HEK293T (cell line): ENCODE results near the gene ANKH.
"Not testable (repeated sequence)": the region's sequence is repeated elsewhere in the genome, so short reads cannot be mapped to it uniquely, and the experiment has no call there.

Experiments
- CTCF ChIA-PET: fragments of 350-600 bp; formaldehyde crosslinking; extraction: SDS; loops from one replicate; lab custom pipeline; 2021; ENCODE audit warnings: antibody characterized with exemption, inconsistent platforms; lab: Yijun Ruan, JAX
- POLR2A ChIA-PET: fragments of 350-600 bp; formaldehyde crosslinking; extraction: SDS; loops from one replicate; lab custom pipeline; 2020; ENCODE audit warnings: antibody characterized with exemption, inconsistent platforms; lab: Yijun Ruan, JAX
- DNase-seq: peaks from one replicate; pipeline ENCODE4 v3.0.0; 2012; ENCODE audit warnings: mixed read lengths; ENCODE audit errors: extremely low spot score
- ARNT ChIP-seq: fragments of 450-650 bp; IDR thresholded peaks from 2 replicates; pipeline ENCODE4 v1.6.1; 2017; ENCODE audit warnings: mild to moderate bottlenecking
- BHLHE40 ChIP-seq: fragments of 450-650 bp; IDR thresholded peaks from 2 replicates; pipeline ENCODE4 v1.6.1; 2016; ENCODE audit warnings: mild to moderate bottlenecking, moderate library complexity, borderline replicate concordance
- CTBP1 ChIP-seq: fragments of 450-650 bp; IDR thresholded peaks from 2 replicates; pipeline ENCODE4 v1.6.1; 2016; ENCODE audit warnings: borderline replicate concordance
- ELF4 ChIP-seq: fragments of 450-650 bp; IDR thresholded peaks from 2 replicates; pipeline ENCODE4 v1.6.1; 2017; ENCODE audit warnings: antibody characterized with exemption
- FOXA1 ChIP-seq: fragments of 450-650 bp; IDR thresholded peaks from 2 replicates; pipeline ENCODE4 v1.6.1; 2016; ENCODE audit warnings: mild to moderate bottlenecking
- FOXK2 ChIP-seq: fragments of 450-650 bp; IDR thresholded peaks from 2 replicates; pipeline ENCODE4 v1.6.1; 2016; ENCODE audit warnings: mild to moderate bottlenecking
- FOXM1 ChIP-seq: fragments of 450-650 bp; IDR thresholded peaks from 2 replicates; pipeline ENCODE4 v1.6.1; 2017; ENCODE audit warnings: mild to moderate bottlenecking, borderline replicate concordance
- HDGF ChIP-seq: fragments of 450-650 bp; IDR thresholded peaks from 2 replicates; pipeline ENCODE4 v1.6.1; 2017; ENCODE audit warnings: antibody characterized with exemption, borderline replicate concordance
- L3MBTL2 ChIP-seq: fragments of 450-650 bp; conservative IDR thresholded peaks from 2 replicates; pipeline ENCODE4 v1.6.1; 2016; ENCODE audit warnings: mild to moderate bottlenecking
- LEF1 ChIP-seq: fragments of 450-650 bp; IDR thresholded peaks from 2 replicates; pipeline ENCODE4 v1.6.1; 2017; ENCODE audit warnings: mild to moderate bottlenecking, borderline replicate concordance
- NFRKB ChIP-seq: fragments of 450-650 bp; IDR thresholded peaks from 2 replicates; pipeline ENCODE4 v1.6.1; 2016; ENCODE audit warnings: mild to moderate bottlenecking, moderate library complexity
- SP1 ChIP-seq: fragments of 450-650 bp; IDR thresholded peaks from 2 replicates; pipeline ENCODE4 v1.6.1; 2017
- SUZ12 ChIP-seq: fragments of 450-650 bp; IDR thresholded peaks from 2 replicates; pipeline ENCODE4 v1.6.1; 2016; ENCODE audit warnings: mild to moderate bottlenecking
- TARDBP ChIP-seq: fragments of 450-650 bp; IDR thresholded peaks from 2 replicates; pipeline ENCODE4 v1.6.1; 2016
- ZNF384 ChIP-seq: fragments of 450-650 bp; IDR thresholded peaks from 2 replicates; pipeline ENCODE4 v1.6.1; 2016
- TF ChIP-seq, protein P1 (sequence below): fragments of 450-650 bp; IDR thresholded peaks from 2 replicates; pipeline ENCODE4 v1.6.1; 2016

ANKH gene

GRCh38 chr5:14825977-14826376, 45.6 kb downstream of the ANKH start:
- DNase-seq: no peak
- CTCF ChIA-PET: no interaction called here
- TF ChIP-seq CTBP1 (no peak), SP1 (no peak), LEF1 (no peak), ELF4 (no peak), TARDBP (no peak)
- POLR2A ChIA-PET: no interaction called here

DNA sequence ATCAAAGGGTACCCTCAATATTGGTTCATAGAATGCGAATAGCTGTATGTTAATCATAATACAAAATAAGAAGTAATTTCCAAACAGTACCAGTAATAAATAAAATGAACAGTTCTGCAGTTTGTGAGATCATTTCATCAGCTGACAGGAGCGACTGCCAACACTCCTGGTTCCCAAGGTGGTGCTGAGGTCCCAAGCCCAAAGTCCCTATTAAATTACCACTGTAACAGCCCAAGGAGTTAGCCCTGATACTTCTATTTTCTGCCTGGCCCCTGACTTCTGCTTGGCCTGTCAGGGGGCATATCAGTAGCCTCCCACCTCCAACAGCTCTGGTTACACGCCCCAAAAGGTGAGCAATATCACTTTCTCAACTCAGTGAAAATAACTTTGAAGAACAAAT, 47.1 kb downstream of the ANKH start:
- POLR2A ChIA-PET: no interaction called here
- TF ChIP-seq LEF1: no peak
- CTCF ChIA-PET: no interaction called here
- no peak for DNase-seq

- DNase-seq: no peak
- TF ChIP-seq HDGF (no peak), NFRKB (no peak), ELF4 (no peak), SP1 (no peak), ZNF384 (no peak), L3MBTL2 (no peak), BHLHE40 (no peak), ARNT (no peak), FOXM1 (no peak), TARDBP (no peak), LEF1 (no peak), CTBP1 (no peak), FOXA1 (no peak), FOXK2 (no peak), SUZ12 (no peak)
- TF ChIP-seq, protein P1, sequence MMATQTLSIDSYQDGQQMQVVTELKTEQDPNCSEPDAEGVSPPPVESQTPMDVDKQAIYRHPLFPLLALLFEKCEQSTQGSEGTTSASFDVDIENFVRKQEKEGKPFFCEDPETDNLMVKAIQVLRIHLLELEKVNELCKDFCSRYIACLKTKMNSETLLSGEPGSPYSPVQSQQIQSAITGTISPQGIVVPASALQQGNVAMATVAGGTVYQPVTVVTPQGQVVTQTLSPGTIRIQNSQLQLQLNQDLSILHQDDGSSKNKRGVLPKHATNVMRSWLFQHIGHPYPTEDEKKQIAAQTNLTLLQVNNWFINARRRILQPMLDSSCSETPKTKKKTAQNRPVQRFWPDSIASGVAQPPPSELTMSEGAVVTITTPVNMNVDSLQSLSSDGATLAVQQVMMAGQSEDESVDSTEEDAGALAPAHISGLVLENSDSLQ: no peak
- ChIA-PET CTCF (no interaction called here), POLR2A (no interaction called here)
These were observed 50.3 kb downstream of the ANKH start for GRCh38 chr5:14821100-14821845.

- no peak for DNase-seq
- ChIA-PET CTCF (no interaction called here), POLR2A (no interaction called here)
- TF ChIP-seq FOXM1 (no peak), SP1 (no peak), ZNF384 (no peak), L3MBTL2 (no peak), ARNT (no peak), ELF4 (no peak), TARDBP (no peak), HDGF (no peak), BHLHE40 (no peak), FOXA1 (no peak), FOXK2 (no peak), LEF1 (no peak), SUZ12 (no peak), CTBP1 (no peak), NFRKB (no peak)
- TF ChIP-seq, protein P1: no peak
These were observed 52.4 kb downstream of the ANKH start for GRCh38 chr5:14818931-14819790.

GRCh38 chr5:14817762-14818136, 53.8 kb downstream of the ANKH start:
- CTCF ChIA-PET: interaction anchor here (0.5 to 0.6 kb wide), 2 partner anchors 1163 to 1906 kb away, joined by 3 to 4 read pairs; no protein-coding TSS in a partner anchor
- POLR2A ChIA-PET, DNase-seq: not testable (repeated sequence)

- no peak for TF ChIP-seq TARDBP
- TF ChIP-seq SUZ12: no peak
- no peak for TF ChIP-seq FOXA1
- TF ChIP-seq ELF4: no peak
- TF ChIP-seq CTBP1: no peak
- no peak for TF ChIP-seq ZNF384
- no peak for TF ChIP-seq FOXK2
- no peak for TF ChIP-seq HDGF
- no peak for TF ChIP-seq SP1
- TF ChIP-seq L3MBTL2: no peak
- no peak for TF ChIP-seq ARNT
- TF ChIP-seq FOXM1: no peak
- TF ChIP-seq NFRKB: no peak
- TF ChIP-seq LEF1: no peak
- TF ChIP-seq, protein P1: no peak
- TF ChIP-seq BHLHE40: no peak
- ChIA-PET POLR2A (no interaction called here), CTCF (interaction anchor here (0.5 to 0.6 kb wide), 3 partner anchors 74 to 1906 kb away, joined by 3 read pairs; no protein-coding TSS in a partner anchor)
- no peak for DNase-seq
These were observed 54.4 kb downstream of the ANKH start for GRCh38 chr5:14816999-14817761.
